ENCODE measurements around the gene ARFRP1. TPM values are rescaled to one million over a fixed set of nuclear protein-coding genes. Genes with fewer than 3 reads are reported as not detected.

The ARFRP1 gene
- total and polyA plus RNA-seq, 2 of the 13 experiments (the other 11 are each of a cell fraction or from before 2014, with no cell fraction given), result 32.0 to 51.1 TPM

DNA sequence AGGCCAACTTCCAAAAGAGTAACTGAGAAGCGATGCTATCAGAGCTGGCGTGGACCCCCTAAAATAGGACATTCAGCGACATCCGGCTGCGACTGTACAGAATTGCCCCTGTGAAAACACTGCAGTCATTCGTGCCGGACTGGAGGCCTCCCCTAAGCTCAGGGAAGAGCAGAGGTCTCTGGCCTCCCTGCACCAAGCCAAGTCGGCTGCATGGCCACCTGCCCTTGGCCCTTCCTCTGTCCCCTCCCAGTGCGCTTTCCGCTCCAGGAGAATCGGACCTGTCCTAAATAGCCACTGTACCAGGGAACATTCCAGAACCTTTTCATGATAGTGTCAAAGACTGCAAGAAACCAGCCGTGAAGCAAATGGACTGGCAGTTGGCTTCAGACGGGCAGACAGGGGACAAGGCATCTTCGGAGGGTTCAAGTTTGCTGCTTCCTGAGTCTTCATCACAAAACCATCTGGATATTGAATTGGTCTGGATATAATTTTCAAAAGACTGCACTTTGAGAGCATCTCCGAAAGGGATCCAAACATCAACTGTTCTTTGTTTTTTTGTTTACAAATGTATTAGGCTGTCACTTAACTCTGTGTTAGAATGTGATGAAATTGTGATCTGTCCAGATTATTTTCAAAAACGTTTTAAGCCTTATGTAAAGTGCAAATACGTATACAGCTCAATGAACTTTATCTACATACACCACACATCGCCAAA, 48.3 kb upstream of the ARFRP1 start (continued):
- TF ChIP-seq, protein P1, sequence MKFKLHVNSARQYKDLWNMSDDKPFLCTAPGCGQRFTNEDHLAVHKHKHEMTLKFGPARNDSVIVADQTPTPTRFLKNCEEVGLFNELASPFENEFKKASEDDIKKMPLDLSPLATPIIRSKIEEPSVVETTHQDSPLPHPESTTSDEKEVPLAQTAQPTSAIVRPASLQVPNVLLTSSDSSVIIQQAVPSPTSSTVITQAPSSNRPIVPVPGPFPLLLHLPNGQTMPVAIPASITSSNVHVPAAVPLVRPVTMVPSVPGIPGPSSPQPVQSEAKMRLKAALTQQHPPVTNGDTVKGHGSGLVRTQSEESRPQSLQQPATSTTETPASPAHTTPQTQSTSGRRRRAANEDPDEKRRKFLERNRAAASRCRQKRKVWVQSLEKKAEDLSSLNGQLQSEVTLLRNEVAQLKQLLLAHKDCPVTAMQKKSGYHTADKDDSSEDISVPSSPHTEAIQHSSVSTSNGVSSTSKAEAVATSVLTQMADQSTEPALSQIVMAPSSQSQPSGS (CRISPR knock-in tag; IDR thresholded peaks at IDR 0.05), result 0 out of 2 replicates have a peak, but pooled peaks have one; percentile 14
- TF ChIP-seq ARNTL (CRISPR knock-in tag; IDR thresholded peaks at IDR 0.05) (no peak), HOXD1 (CRISPR knock-in tag; IDR thresholded peaks at IDR 0.05) (no peak), NBN (conservative IDR thresholded peaks at IDR 0.05) (no peak), ZNF550 (CRISPR knock-in tag; IDR thresholded peaks at IDR 0.05; ENCODE audit: borderline replicate concordance) (0 out of 2 replicates have a peak, but pooled peaks have one; percentile 45), ZNF776 (CRISPR knock-in tag; IDR thresholded peaks at IDR 0.05) (no peak), NFKB2 (CRISPR knock-in tag; IDR thresholded peaks at IDR 0.05; ENCODE audit: borderline replicate concordance) (no peak), ZNF501 (CRISPR knock-in tag; IDR thresholded peaks at IDR 0.05) (no peak), ZBTB8A (CRISPR knock-in tag; IDR thresholded peaks at IDR 0.05; ENCODE audit: borderline replicate concordance, low read depth) (no peak), FOSL2 (CRISPR knock-in tag; IDR thresholded peaks at IDR 0.05) (no peak), RBAK (CRISPR knock-in tag; IDR thresholded peaks at IDR 0.05) (no peak), FOXK1 (CRISPR knock-in tag; IDR thresholded peaks at IDR 0.05; ENCODE audit: borderline replicate concordance, low read depth) (no peak), XBP1 (CRISPR knock-in tag; IDR thresholded peaks at IDR 0.05) (no peak), SETDB1 (CRISPR knock-in tag; IDR thresholded peaks at IDR 0.05; ENCODE audit: borderline replicate concordance) (0 out of 2 replicates have a peak, but pooled peaks have one; percentile 60), TMF1 (CRISPR knock-in tag; IDR thresholded peaks at IDR 0.05; ENCODE audit: low read depth) (no peak)
- TF ChIP-seq, protein P2, sequence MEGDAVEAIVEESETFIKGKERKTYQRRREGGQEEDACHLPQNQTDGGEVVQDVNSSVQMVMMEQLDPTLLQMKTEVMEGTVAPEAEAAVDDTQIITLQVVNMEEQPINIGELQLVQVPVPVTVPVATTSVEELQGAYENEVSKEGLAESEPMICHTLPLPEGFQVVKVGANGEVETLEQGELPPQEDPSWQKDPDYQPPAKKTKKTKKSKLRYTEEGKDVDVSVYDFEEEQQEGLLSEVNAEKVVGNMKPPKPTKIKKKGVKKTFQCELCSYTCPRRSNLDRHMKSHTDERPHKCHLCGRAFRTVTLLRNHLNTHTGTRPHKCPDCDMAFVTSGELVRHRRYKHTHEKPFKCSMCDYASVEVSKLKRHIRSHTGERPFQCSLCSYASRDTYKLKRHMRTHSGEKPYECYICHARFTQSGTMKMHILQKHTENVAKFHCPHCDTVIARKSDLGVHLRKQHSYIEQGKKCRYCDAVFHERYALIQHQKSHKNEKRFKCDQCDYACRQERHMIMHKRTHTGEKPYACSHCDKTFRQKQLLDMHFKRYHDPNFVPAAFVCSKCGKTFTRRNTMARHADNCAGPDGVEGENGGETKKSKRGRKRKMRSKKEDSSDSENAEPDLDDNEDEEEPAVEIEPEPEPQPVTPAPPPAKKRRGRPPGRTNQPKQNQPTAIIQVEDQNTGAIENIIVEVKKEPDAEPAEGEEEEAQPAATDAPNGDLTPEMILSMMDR (CRISPR knock-in tag; IDR thresholded peaks at IDR 0.05), result 0 out of 2 replicates have a peak, but pooled peaks have one; percentile 22
- TF ChIP-seq, protein P3, sequence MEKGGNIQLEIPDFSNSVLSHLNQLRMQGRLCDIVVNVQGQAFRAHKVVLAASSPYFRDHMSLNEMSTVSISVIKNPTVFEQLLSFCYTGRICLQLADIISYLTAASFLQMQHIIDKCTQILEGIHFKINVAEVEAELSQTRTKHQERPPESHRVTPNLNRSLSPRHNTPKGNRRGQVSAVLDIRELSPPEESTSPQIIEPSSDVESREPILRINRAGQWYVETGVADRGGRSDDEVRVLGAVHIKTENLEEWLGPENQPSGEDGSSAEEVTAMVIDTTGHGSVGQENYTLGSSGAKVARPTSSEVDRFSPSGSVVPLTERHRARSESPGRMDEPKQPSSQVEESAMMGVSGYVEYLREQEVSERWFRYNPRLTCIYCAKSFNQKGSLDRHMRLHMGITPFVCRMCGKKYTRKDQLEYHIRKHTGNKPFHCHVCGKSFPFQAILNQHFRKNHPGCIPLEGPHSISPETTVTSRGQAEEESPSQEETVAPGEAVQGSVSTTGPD (CRISPR knock-in tag; IDR thresholded peaks at IDR 0.05), result no peak
- TF ChIP-seq, protein P4, sequence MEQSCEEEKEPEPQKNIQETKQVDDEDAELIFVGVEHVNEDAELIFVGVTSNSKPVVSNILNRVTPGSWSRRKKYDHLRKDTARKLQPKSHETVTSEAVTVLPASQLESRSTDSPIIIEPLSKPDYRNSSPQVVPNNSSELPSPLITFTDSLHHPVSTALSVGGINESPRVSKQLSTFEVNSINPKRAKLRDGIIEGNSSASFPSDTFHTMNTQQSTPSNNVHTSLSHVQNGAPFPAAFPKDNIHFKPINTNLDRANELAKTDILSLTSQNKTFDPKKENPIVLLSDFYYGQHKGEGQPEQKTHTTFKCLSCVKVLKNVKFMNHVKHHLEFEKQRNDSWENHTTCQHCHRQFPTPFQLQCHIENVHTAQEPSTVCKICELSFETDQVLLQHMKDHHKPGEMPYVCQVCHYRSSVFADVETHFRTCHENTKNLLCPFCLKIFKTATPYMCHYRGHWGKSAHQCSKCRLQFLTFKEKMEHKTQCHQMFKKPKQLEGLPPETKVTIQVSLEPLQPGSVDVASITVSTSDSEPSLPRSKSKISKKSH (CRISPR knock-in tag; IDR thresholded peaks at IDR 0.05; ENCODE audit: borderline replicate concordance), result 0 out of 2 replicates have a peak, but pooled peaks have one; percentile 43
- TF ChIP-seq, protein P5, sequence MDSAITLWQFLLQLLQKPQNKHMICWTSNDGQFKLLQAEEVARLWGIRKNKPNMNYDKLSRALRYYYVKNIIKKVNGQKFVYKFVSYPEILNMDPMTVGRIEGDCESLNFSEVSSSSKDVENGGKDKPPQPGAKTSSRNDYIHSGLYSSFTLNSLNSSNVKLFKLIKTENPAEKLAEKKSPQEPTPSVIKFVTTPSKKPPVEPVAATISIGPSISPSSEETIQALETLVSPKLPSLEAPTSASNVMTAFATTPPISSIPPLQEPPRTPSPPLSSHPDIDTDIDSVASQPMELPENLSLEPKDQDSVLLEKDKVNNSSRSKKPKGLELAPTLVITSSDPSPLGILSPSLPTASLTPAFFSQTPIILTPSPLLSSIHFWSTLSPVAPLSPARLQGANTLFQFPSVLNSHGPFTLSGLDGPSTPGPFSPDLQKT (CRISPR knock-in tag; IDR thresholded peaks at IDR 0.05; ENCODE audit: borderline replicate concordance), result no peak
- TF ChIP-seq, protein P6, sequence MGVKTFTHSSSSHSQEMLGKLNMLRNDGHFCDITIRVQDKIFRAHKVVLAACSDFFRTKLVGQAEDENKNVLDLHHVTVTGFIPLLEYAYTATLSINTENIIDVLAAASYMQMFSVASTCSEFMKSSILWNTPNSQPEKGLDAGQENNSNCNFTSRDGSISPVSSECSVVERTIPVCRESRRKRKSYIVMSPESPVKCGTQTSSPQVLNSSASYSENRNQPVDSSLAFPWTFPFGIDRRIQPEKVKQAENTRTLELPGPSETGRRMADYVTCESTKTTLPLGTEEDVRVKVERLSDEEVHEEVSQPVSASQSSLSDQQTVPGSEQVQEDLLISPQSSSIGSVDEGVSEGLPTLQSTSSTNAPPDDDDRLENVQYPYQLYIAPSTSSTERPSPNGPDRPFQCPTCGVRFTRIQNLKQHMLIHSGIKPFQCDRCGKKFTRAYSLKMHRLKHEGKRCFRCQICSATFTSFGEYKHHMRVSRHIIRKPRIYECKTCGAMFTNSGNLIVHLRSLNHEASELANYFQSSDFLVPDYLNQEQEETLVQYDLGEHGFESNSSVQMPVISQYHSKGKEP (CRISPR knock-in tag; IDR thresholded peaks at IDR 0.05), result no peak
